Epithelial cell of proximal tubule (primary cell): ENCODE data around the gene KCNT1. TPM values are rescaled to one million over a fixed set of nuclear protein-coding genes. Genes with fewer than 3 reads are reported as not detected.

Experiments
- DNase-seq: peaks from one replicate; pipeline ENCODE4 v3.0.0-alpha.2; 2011; ENCODE audit warnings: low read depth
- H3K4me3 ChIP-seq: 2 replicates; pipeline ENCODE4 v1.5.1; 2011; ENCODE audit warnings: low read depth, mild to moderate bottlenecking, low read length
- CTCF ChIP-seq: conservative IDR thresholded peaks from 2 replicates; pipeline ENCODE4 v1.5.1; 2012; ENCODE audit warnings: low read depth, mild to moderate bottlenecking, low read length
- total RNA-seq: library from RNA; depleted of rRNA; stranded (reverse); fragments of >200 nt; gene quantifications from 2 replicates; pipeline ENCODE4 v1.2.3, GENCODE V29; 2015

KCNT1 gene
- total RNA-seq, 1 donor from 2014 or later: not detected

GRCh38 chr9:135787776-135788575 lies 86.0 kb downstream of the KCNT1 start:
- DNase-seq: no peak
- TF ChIP-seq CTCF: no peak
- no peak overlapping the region for H3K4me3 ChIP-seq

GRCh38 chr9:135788576-135789300 lies 86.8 kb downstream of the KCNT1 start:
- H3K4me3 ChIP-seq: no peak overlapping the region
- no peak for DNase-seq
- TF ChIP-seq CTCF: no peak

- no peak for TF ChIP-seq CTCF
- DNase-seq: no peak
- H3K4me3 ChIP-seq: no peak overlapping the region
These were observed 87.9 kb downstream of the KCNT1 start for GRCh38 chr9:135789838-135790291.

GRCh38 chr9:135790356-135790755 lies 88.4 kb downstream of the KCNT1 start:
- no peak for DNase-seq
- no peak overlapping the region for H3K4me3 ChIP-seq
- no peak for TF ChIP-seq CTCF

- DNase-seq: no peak
- TF ChIP-seq CTCF: no peak
- no peak overlapping the region for H3K4me3 ChIP-seq
These were observed 88.9 kb downstream of the KCNT1 start for GRCh38 chr9:135790850-135791249.

GRCh38 chr9:135791431-135792267 lies 89.7 kb downstream of the KCNT1 start:
- no peak for DNase-seq
- no peak overlapping the region for H3K4me3 ChIP-seq
- TF ChIP-seq CTCF: no peak
